Measurements from ENCODE around the gene GRM7.

DNA sequence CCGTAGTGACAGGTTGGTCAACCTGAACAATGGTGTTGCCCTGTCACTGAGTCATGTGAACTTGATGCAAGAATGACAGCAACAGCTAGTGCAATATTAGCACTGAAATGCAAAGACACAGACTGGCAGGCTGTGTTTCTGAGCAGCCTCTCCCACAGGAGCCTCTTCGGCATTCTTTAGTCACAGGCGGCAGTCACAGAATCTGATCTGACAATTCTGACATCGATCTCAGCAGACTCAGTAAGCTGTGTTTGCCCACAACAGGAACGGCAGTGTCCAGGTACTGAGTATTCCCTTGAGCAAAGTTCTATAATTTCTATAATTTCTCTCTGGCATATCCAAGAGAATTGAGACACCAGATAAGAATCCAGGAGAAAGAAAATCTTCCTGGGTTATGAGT lies 776.8 kb downstream of the GRM7 start:
- TF ChIP-seq, protein P1, sequence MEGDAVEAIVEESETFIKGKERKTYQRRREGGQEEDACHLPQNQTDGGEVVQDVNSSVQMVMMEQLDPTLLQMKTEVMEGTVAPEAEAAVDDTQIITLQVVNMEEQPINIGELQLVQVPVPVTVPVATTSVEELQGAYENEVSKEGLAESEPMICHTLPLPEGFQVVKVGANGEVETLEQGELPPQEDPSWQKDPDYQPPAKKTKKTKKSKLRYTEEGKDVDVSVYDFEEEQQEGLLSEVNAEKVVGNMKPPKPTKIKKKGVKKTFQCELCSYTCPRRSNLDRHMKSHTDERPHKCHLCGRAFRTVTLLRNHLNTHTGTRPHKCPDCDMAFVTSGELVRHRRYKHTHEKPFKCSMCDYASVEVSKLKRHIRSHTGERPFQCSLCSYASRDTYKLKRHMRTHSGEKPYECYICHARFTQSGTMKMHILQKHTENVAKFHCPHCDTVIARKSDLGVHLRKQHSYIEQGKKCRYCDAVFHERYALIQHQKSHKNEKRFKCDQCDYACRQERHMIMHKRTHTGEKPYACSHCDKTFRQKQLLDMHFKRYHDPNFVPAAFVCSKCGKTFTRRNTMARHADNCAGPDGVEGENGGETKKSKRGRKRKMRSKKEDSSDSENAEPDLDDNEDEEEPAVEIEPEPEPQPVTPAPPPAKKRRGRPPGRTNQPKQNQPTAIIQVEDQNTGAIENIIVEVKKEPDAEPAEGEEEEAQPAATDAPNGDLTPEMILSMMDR (IDR thresholded peaks at IDR 0.05): no peak
- no peak for TF ChIP-seq EZH2 (IDR thresholded peaks at IDR 0.05)
- no peak for TF ChIP-seq EZH2phosphoT487 (IDR thresholded peaks at IDR 0.05)

Data from neural progenitor cell (in vitro differentiated cells).